Keratinocyte (primary cell): ENCODE results near the gene LPO. TPM values are rescaled to one million over a fixed set of nuclear protein-coding genes. Genes with fewer than 3 reads are reported as not detected.
A peak's percentile ranks its signal among the peaks of the same experiment; 100 is the strongest.

Experiments used
- DNase-seq: peaks from one replicate; pipeline ENCODE4 v3.0.0-alpha.2; 2011; ENCODE audit warnings: low read depth, missing footprints, low spot score
- FAIRE-seq: peaks from 2 replicates; lab custom pipeline; 2011; peaks lifted over from hg19 to GRCh38; lab: Jason Lieb, UNC
- H2AFZ ChIP-seq: 2 replicates; pipeline ENCODE4 v1.6.0; 2012; ENCODE audit warnings: low read length, control low read depth, inconsistent platforms; ENCODE audit not compliant: control insufficient read depth
- H3K27ac ChIP-seq: 2 replicates; pipeline ENCODE4 v1.5.1; 2011; ENCODE audit warnings: low read length; ENCODE audit not compliant: control insufficient read depth, insufficient read depth
- H3K27me3 ChIP-seq: 3 replicates; pipeline ENCODE4 v1.6.0; 2011; ENCODE audit warnings: low read length; ENCODE audit not compliant: control insufficient read depth, insufficient read depth; ENCODE audit errors: extremely low read depth
- H3K36me3 ChIP-seq, 2 experiments: 2 replicates in 1 of 2; 3 replicates in 1 of 2; pipeline ENCODE4 v1.5.1; 2011; ENCODE audit warnings: low read length in 2 of 2, mild to moderate bottlenecking in 1 of 2; ENCODE audit not compliant: control insufficient read depth in 2 of 2, insufficient read depth in 2 of 2; ENCODE audit errors: extremely low read depth in 1 of 2
- H3K4me1 ChIP-seq: 3 replicates; pipeline ENCODE4 v1.5.1; 2011; ENCODE audit warnings: low read length; ENCODE audit not compliant: control insufficient read depth, insufficient read depth; ENCODE audit errors: extremely low read depth
- H3K4me2 ChIP-seq: 3 replicates; pipeline ENCODE4 v1.6.0; 2011; ENCODE audit warnings: low read depth, low read length; ENCODE audit not compliant: control insufficient read depth, insufficient read depth; ENCODE audit errors: extremely low read depth
- H3K4me3 ChIP-seq, 3 experiments: fragments of 200-600 bp in 1 of 3; sonication (generic) in 1 of 3; 2 replicates in 2 of 3; 3 replicates in 1 of 3; pipeline ENCODE4 v1.5.1; 2011 to 2016; ENCODE audit warnings: low read length in 3 of 3, mild to moderate bottlenecking in 3 of 3, control low read depth in 2 of 3, inconsistent platforms in 1 of 3, low read depth in 1 of 3, mixed read lengths in 1 of 3, mixed run types in 1 of 3, moderate library complexity in 1 of 3; ENCODE audit not compliant: control insufficient read depth in 2 of 3, insufficient read depth in 2 of 3; ENCODE audit errors: extremely low read depth in 1 of 3
- H3K79me2 ChIP-seq: 2 replicates; pipeline ENCODE4 v1.6.0; 2012; ENCODE audit warnings: low read length; ENCODE audit not compliant: control insufficient read depth, insufficient read depth
- H3K9ac ChIP-seq: 3 replicates; pipeline ENCODE4 v1.6.0; 2011; ENCODE audit warnings: low read length; ENCODE audit not compliant: control insufficient read depth, insufficient read depth; ENCODE audit errors: extremely low read depth
- H3K9me1 ChIP-seq: 3 replicates; pipeline ENCODE4 v1.6.0; 2011; ENCODE audit warnings: low read length; ENCODE audit not compliant: control insufficient read depth, insufficient read depth; ENCODE audit errors: extremely low read depth
- H3K9me3 ChIP-seq: 2 replicates; pipeline ENCODE4 v1.5.1; 2012; ENCODE audit warnings: low read depth, low read length; ENCODE audit not compliant: control insufficient read depth
- H4K20me1 ChIP-seq: 3 replicates; pipeline ENCODE4 v1.6.0; 2011; ENCODE audit warnings: low read length; ENCODE audit not compliant: control insufficient read depth, insufficient read depth; ENCODE audit errors: extremely low read depth
- CTCF ChIP-seq, 3 experiments: IDR thresholded peaks in 1 of 3; conservative IDR thresholded peaks in 1 of 3; optimal IDR thresholded peaks in 1 of 3; 2 replicates in 2 of 3; 3 replicates in 1 of 3; pipeline versions ENCODE3 to v1.5.1; 2011; ENCODE audit warnings: low read length in 3 of 3, mild to moderate bottlenecking in 3 of 3, moderate library complexity in 2 of 3, control low read depth in 1 of 3, inconsistent platforms in 1 of 3; ENCODE audit not compliant: insufficient read depth in 2 of 3; ENCODE audit errors: extremely low read depth in 1 of 3
- EZH2 ChIP-seq: IDR thresholded peaks from one replicate; pipeline ENCODE4 v1.6.1; 2012; ENCODE audit warnings: inconsistent platforms, mild to moderate bottlenecking, low read length, moderate library complexity
- dilution Hi-C: fragments of 300-500 bp; cut with MboI; formaldehyde crosslinking; loops from one replicate; pipeline ENCODE4 v1.7.0; 2020; ENCODE audit warnings: low sequenced_read_pairs; ENCODE audit not compliant: extremely low pct_ligation_motif_present
- polyA minus RNA-seq, 3 experiments: library from RNA; depleted of rRNA, polyadenylated mRNA; stranded (reverse); fragments of >200 nt; gene quantifications; 1 replicate in 1 of 3; 2 replicates in 1 of 3; 3 replicates in 1 of 3; pipeline ENCODE4 v1.2.3, GENCODE V29; 2011
- polyA plus RNA-seq, 5 experiments: library from polyadenylated mRNA; depleted of rRNA in 3 of 5; stranded (reverse) in 3 of 5; stranded (forward) in 1 of 5; unstranded in 1 of 5; fragments of >200 nt; gene quantifications; 1 replicate in 1 of 5; 2 replicates in 3 of 5; 3 replicates in 1 of 5; pipeline versions ENCODE4 v1.2.1 to v1.2.3, GENCODE V29; 2011 to 2012; ENCODE audit warnings: missing spikeins in 2 of 5, low read depth in 1 of 5, low replicate concordance in 1 of 5

The LPO gene
- polyA plus RNA-seq (not detected in 3 replicates), polyA minus RNA-seq (not detected in 3 replicates)
- polyA plus RNA-seq (2011; ENCODE audit: low read depth): not detected
- polyA plus RNA-seq (2011; cell fraction: cytosol; rRNA removed): not detected in 2 replicates
- not detected in 2 replicates for polyA plus RNA-seq (2011; cell fraction: nucleus; rRNA removed)
- not detected in 2 replicates for polyA plus RNA-seq (2012; ENCODE audit: low replicate concordance)
- polyA minus RNA-seq (2011; cell fraction: cytosol; rRNA and poly(A)+ RNA removed): not detected
- polyA minus RNA-seq (2011; cell fraction: nucleus; rRNA and poly(A)+ RNA removed): not detected in 2 replicates

- H3K36me3 ChIP-seq: no peaks in the 10 kb centered on the region
- no peaks in the 10 kb centered on the region for H3K4me1 ChIP-seq
- FAIRE-seq: no peak
- H3K9ac ChIP-seq: no peak within 1 kb of the TSS
- DNase-seq: no peak
- H3K9me1 ChIP-seq: no peaks in the 10 kb centered on the region
- no peak within 1 kb of the TSS for H3K27ac ChIP-seq
- no peaks in the 10 kb centered on the region for H3K79me2 ChIP-seq
- no peak within 1 kb of the TSS for H2AFZ ChIP-seq
- no peak within 1 kb of the TSS for H3K4me3 ChIP-seq
- H3K4me2 ChIP-seq: no peak within 1 kb of the TSS
- no peak for TF ChIP-seq CTCF (optimal IDR thresholded peaks at IDR 0.05 in 1 of 3, IDR thresholded peaks at IDR 0.05 in 1 of 3, conservative IDR thresholded peaks at IDR 0.05 in 1 of 3; ENCODE audit: extremely low read depth in 1 of 3, insufficient read depth in 2 of 3, low read length in 3 of 3)
- no peak for TF ChIP-seq EZH2
- H3K27me3 ChIP-seq: peaks cover 23% of the 10 kb centered on the region
- H3K9me3 ChIP-seq: no peaks in the 10 kb centered on the region
- H4K20me1 ChIP-seq: no peaks in the 10 kb centered on the region
- dilution Hi-C loops: no loop called here
Measured at GRCh38 chr17:58238147-58238634, at the start of gene LPO. LPO (plus strand) TSS chr17:58238584; CDS start chr17:58242980, 4,396 bp downstream.

- Histone ChIP-seq H3K27ac (no peak overlapping the region), H3K27me3 (peaks cover 4% of the 10 kb centered on the region), H3K79me2 (no peaks in the 10 kb centered on the region), H3K36me3 (no peaks in the 10 kb centered on the region), H3K9ac (no peak overlapping the region), H3K9me1 (no peaks in the 10 kb centered on the region), H3K9me3 (no peaks in the 10 kb centered on the region), H4K20me1 (no peaks in the 10 kb centered on the region), H2AFZ (no peak overlapping the region), H3K4me3 (no peak overlapping the region), H3K4me1 (peaks cover 13% of the 10 kb centered on the region), H3K4me2 (no peak overlapping the region)
- TF ChIP-seq CTCF (optimal IDR thresholded peaks at IDR 0.05 in 1 of 3, IDR thresholded peaks at IDR 0.05 in 1 of 3, conservative IDR thresholded peaks at IDR 0.05 in 1 of 3; ENCODE audit: extremely low read depth in 1 of 3, insufficient read depth in 2 of 3, low read length in 3 of 3) (no peak), EZH2 (no peak)
- dilution Hi-C loops: no loop called here
- peak; percentile 30 for DNase-seq
- FAIRE-seq: peak; percentile 84
Measured at GRCh38 chr17:58189436-58190146, 48.8 kb upstream of the LPO start.
